K562 (cell line): ENCODE results near the gene HEXD. TPM values are rescaled to one million over a fixed set of nuclear protein-coding genes. Genes with fewer than 3 reads are reported as not detected.

Experiments
- BRF1 ChIP-seq: IDR thresholded peaks from 3 replicates; pipeline ENCODE4 v1.6.1; 2011; ENCODE audit warnings: borderline replicate concordance, mild to moderate bottlenecking; ENCODE audit not compliant: insufficient read length; ENCODE audit errors: extremely low read depth
- CBX1 ChIP-seq: sonication (generic); IDR thresholded peaks from 2 replicates; pipeline ENCODE4 v1.6.1; 2016; ENCODE audit warnings: antibody characterized with exemption, low read depth, mild to moderate bottlenecking
- CTCFL ChIP-seq: IDR thresholded peaks from 2 replicates; pipeline ENCODE4 v1.6.1; 2011; ENCODE audit warnings: borderline replicate concordance, low read depth, mild to moderate bottlenecking, moderate library complexity, low read length; ENCODE audit not compliant: insufficient read depth, poor library complexity, severe bottlenecking
- HES1 ChIP-seq: fragments of 450-650 bp; IDR thresholded peaks from 2 replicates; pipeline ENCODE4 v1.6.1; 2016; ENCODE audit warnings: low read depth, mild to moderate bottlenecking, moderate library complexity
- ID3 ChIP-seq, 2 experiments: fragments of 250-450 bp in 1 of 2; fragments of 450-650 bp in 1 of 2; sonication (Bioruptor Pico) in 1 of 2; IDR thresholded peaks; 2 replicates each; pipeline versions ENCODE4 v1.6.1 to v1.8.0; 2016 to 2021; ENCODE audit warnings: mild to moderate bottlenecking in 2 of 2, moderate library complexity in 2 of 2, missing compliant biosample characterization in 1 of 2, missing genetic modification characterization in 1 of 2
- L3MBTL2 ChIP-seq: fragments of 450-650 bp; IDR thresholded peaks from 2 replicates; pipeline ENCODE4 v1.6.1; 2016; ENCODE audit warnings: mild to moderate bottlenecking, moderate library complexity
- MTA2 ChIP-seq: fragments of 450-650 bp; IDR thresholded peaks from 2 replicates; pipeline ENCODE4 v1.6.1; 2016; ENCODE audit warnings: low read depth
- POLR2AphosphoS5 ChIP-seq: IDR thresholded peaks from 2 replicates; pipeline ENCODE4 v1.6.1; 2011; ENCODE audit warnings: mild to moderate bottlenecking, low read depth, low read length, moderate library complexity; ENCODE audit not compliant: control insufficient read depth, insufficient read depth
- RNF219 ChIP-seq: fragments of 250-450 bp; sonication (Bioruptor Pico); IDR thresholded peaks from 2 replicates; pipeline ENCODE4 v1.5.0; 2022; ENCODE audit warnings: mild to moderate bottlenecking
- SLC30A9 ChIP-seq: fragments of 250-450 bp; sonication (Bioruptor Pico); IDR thresholded peaks from 2 replicates; pipeline ENCODE4 v1.8.0; 2022; ENCODE audit warnings: mild to moderate bottlenecking, moderate library complexity
- THAP7 ChIP-seq: fragments of 250-450 bp; sonication (Bioruptor Pico); IDR thresholded peaks from 2 replicates; pipeline ENCODE4 v1.5.0; 2021
- TSHZ1 ChIP-seq: fragments of 250-450 bp; sonication (Bioruptor Pico); IDR thresholded peaks from 2 replicates; pipeline ENCODE4 v1.4.0; 2020; ENCODE audit warnings: mild to moderate bottlenecking, moderate library complexity
- XRCC5 ChIP-seq: fragments of 200-400 bp; formaldehyde crosslinking; IDR thresholded peaks from 2 replicates; pipeline ENCODE4 v1.6.1; 2017; ENCODE audit warnings: low read depth, mild to moderate bottlenecking, low read length
- ZBTB1 ChIP-seq: sonication (generic); formaldehyde crosslinking; IDR thresholded peaks from 2 replicates; pipeline ENCODE4 v1.8.1; 2023; ENCODE audit warnings: missing genetic modification reagents, low read depth, mild to moderate bottlenecking, borderline replicate concordance
- polyA plus RNA-seq, 8 experiments: library from polyadenylated mRNA; depleted of rRNA in 4 of 8; stranded (reverse) in 5 of 8; unstranded in 3 of 8; fragments of >200 nt; fragmentation: Nextera tagmentation in 2 of 8; fragmentation: Illumina TruSeq in 1 of 8; extraction: Ambion mirVana in 2 of 8; extraction: Trizol in 1 of 8; gene quantifications; 2 replicates each; pipeline versions ENCODE4 v1.2.1 to v1.2.3, GENCODE V29; 2011 to 2014; ENCODE audit warnings: inconsistent platforms in 1 of 8, missing spikeins in 1 of 8
- total RNA-seq, 7 experiments: library from RNA; depleted of rRNA in 6 of 7; stranded (reverse); fragments of >200 nt in 6 of 7; fragmentation: Illumina TruSeq in 2 of 7; extraction: Trizol in 2 of 7; gene quantifications; 2 replicates each; pipeline versions ENCODE4 v1.2.1 to v1.2.3, GENCODE V29; 2011 to 2021; ENCODE audit warnings: low replicate concordance in 1 of 7

Gene HEXD
- total and polyA plus RNA-seq, 9 of the 15 experiments (the other 6 are each of a cell fraction or from before 2014, with no cell fraction given), result 1.0 to 25.3 (median 10.0) TPM

- TF ChIP-seq RNF219 (CRISPR knock-in tag), result no peak
- TF ChIP-seq CBX1, result 0 out of 2 replicates have a peak, but pooled peaks have one; percentile 41
- peak; percentile 95 for TF ChIP-seq L3MBTL2
- TF ChIP-seq CTCFL, result peak; percentile 6
- no peak for TF ChIP-seq THAP7 (CRISPR knock-in tag)
- peak; percentile 78; the same call in 1 of the 2 replicates for TF ChIP-seq XRCC5
- TF ChIP-seq POLR2AphosphoS5, result peak; percentile 66
- TF ChIP-seq MTA2, result no peak
- no peak for TF ChIP-seq TSHZ1 (CRISPR knock-in tag)
- TF ChIP-seq ID3 (CRISPR knock-in tag; IDR thresholded peaks at IDR 0.05), result no peak
- TF ChIP-seq ID3 (tag; IDR thresholded peaks at IDR 0.05), result no peak
- TF ChIP-seq BRF1, result no peak
- no peak for TF ChIP-seq HES1
- no peak for TF ChIP-seq ZBTB1 (CRISPR knock-in tag)
- TF ChIP-seq SLC30A9 (CRISPR knock-in tag), result no peak
These were observed at the start of gene HEXD, which contains the start of gene OGFOD3 (continued) for GRCh38 chr17:82418001-82418986.
